ENCODE data around the gene DZANK1. TPM values are rescaled to one million over a fixed set of nuclear protein-coding genes. Genes with fewer than 3 reads are reported as not detected.

DZANK1 gene
- total and polyA plus RNA-seq, 9 of the 15 experiments (the other 6 are each of a cell fraction or from before 2014, with no cell fraction given) = 0.04 to 0.18 (median 0.11) TPM; not detected in 2

DNA sequence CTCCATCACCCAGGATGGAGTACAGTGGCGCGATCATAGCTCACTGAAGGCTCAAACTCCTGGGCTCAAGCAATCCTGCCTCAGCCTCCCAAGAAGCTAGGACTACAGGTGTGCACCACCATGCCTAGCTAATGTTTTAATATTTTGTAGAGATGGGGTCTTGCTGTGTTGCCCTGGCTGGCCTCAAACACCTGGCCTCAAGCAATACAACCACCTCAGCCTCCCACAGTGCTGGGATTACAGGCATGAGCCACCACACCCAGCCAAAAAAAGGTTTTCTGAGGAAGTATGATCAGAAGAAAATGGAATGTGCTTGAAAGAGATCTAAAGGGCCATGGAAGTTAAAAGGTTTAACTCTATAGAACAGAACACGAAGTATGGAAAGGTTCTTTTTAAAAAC, 21.5 kb upstream of the DZANK1 start:
- ChIA-PET POLR2A (interaction anchor here (0.6 to 0.7 kb wide), 2 partner anchors 8 to 13 kb away, joined by 3 read pairs; no protein-coding TSS in a partner anchor), CTCF (ENCODE audit: low intra/inter-chr PET ratio) (no interaction called here)
- in situ Hi-C loops (cut with MboI) = no loop called here
- no peaks in the 10 kb centered on the region for H3K79me2 ChIP-seq (ENCODE audit: control insufficient read depth, insufficient read depth, low read length)
- no peaks in the 10 kb centered on the region for H3K4me1 ChIP-seq (replicated peaks in 1 of 2; ENCODE audit: control insufficient read depth in 2 of 2, insufficient read depth in 2 of 2, low read length in 2 of 2)
- no peak for FAIRE-seq
- no peaks in the 10 kb centered on the region for H3K9me1 ChIP-seq (ENCODE audit: control insufficient read depth, insufficient read depth, low read length)
- H2AFZ ChIP-seq (ENCODE audit: low read depth, low read length) = no peak overlapping the region
- no peak overlapping the region for H3K4me2 ChIP-seq (ENCODE audit: insufficient read depth, low read length)
- H3K9me3 ChIP-seq (replicated peaks; ENCODE audit: control insufficient read depth, insufficient read depth, low read depth, low read length) = no peaks in the 10 kb centered on the region
- H4K20me1 ChIP-seq (replicated peaks; ENCODE audit: control insufficient read depth, insufficient read depth, low read length) = no peaks in the 10 kb centered on the region
- no peak for DNase-seq (ENCODE audit: extremely low read depth in 1 of 4, low spot score in 3 of 4)
- intact Hi-C loops (cut with micrococcal nuclease) = no loop called here
- peaks cover 11% of the 10 kb centered on the region; the same call in 1 of the 3 replicates for H3K36me3 ChIP-seq (ENCODE audit: control insufficient read depth, insufficient read depth, low read length)
- 40% methylated on average over 1 of the region's 3 CpGs for WGBS (ENCODE audit: insufficient coverage, low coverage, missing lambda C conversion rate)
- no TSS peak for BruUV-seq (replicated peaks)
- no peak overlapping the region for H3K9ac ChIP-seq (ENCODE audit: insufficient read depth in 1 of 2, low read depth in 2 of 2, low read length in 2 of 2)
- no peak overlapping the region for H3K27ac ChIP-seq (ENCODE audit: extremely low read depth, low read depth, low read length)
- no peak overlapping the region for H3K4me3 ChIP-seq
- H3K27me3 ChIP-seq (ENCODE audit: control insufficient read depth in 2 of 2, insufficient read depth in 2 of 2, low read length in 2 of 2) = no peaks in the 10 kb centered on the region
- TF ChIP-seq ZNF584 (CRISPR knock-in tag; IDR thresholded peaks at IDR 0.05; ENCODE audit: low read depth) (no peak), HMG20B (CRISPR knock-in tag; IDR thresholded peaks at IDR 0.05) (no peak), ZBTB17 (CRISPR knock-in tag; IDR thresholded peaks at IDR 0.05) (no peak), ZNF121 (CRISPR knock-in tag; conservative IDR thresholded peaks at IDR 0.05) (0 out of 2 replicates have a peak, but pooled peaks have one; percentile 11)
- ATAC-seq = no peak

GRCh38 chr20:18481596-18481995, 14.8 kb upstream of the DZANK1 start:
- Histone ChIP-seq H3K9me1 (ENCODE audit: control insufficient read depth, insufficient read depth, low read length) (no peaks in the 10 kb centered on the region), H3K4me1 (replicated peaks in 1 of 2; ENCODE audit: control insufficient read depth in 2 of 2, insufficient read depth in 2 of 2, low read length in 2 of 2) (no peaks in the 10 kb centered on the region), H3K79me2 (ENCODE audit: control insufficient read depth, insufficient read depth, low read length) (no peaks in the 10 kb centered on the region), H3K4me2 (ENCODE audit: insufficient read depth, low read length) (no peak overlapping the region), H3K9ac (ENCODE audit: insufficient read depth in 1 of 2, low read depth in 2 of 2, low read length in 2 of 2) (no peak overlapping the region), H3K27ac (ENCODE audit: extremely low read depth, low read depth, low read length) (no peak overlapping the region), H3K27me3 (ENCODE audit: control insufficient read depth in 2 of 2, insufficient read depth in 2 of 2, low read length in 2 of 2) (no peaks in the 10 kb centered on the region), H4K20me1 (replicated peaks; ENCODE audit: control insufficient read depth, insufficient read depth, low read length) (no peaks in the 10 kb centered on the region), H3K4me3 (no peak overlapping the region), H3K36me3 (ENCODE audit: control insufficient read depth, insufficient read depth, low read length) (peaks cover 45% of the 10 kb centered on the region; the same call in 2 of the 3 replicates), H2AFZ (ENCODE audit: low read depth, low read length) (no peak overlapping the region), H3K9me3 (replicated peaks; ENCODE audit: control insufficient read depth, insufficient read depth, low read depth, low read length) (no peaks in the 10 kb centered on the region)
- POLR2A ChIA-PET = no interaction called here
- ATAC-seq (no peak), FAIRE-seq (no peak), DNase-seq (ENCODE audit: extremely low read depth in 1 of 4, low spot score in 3 of 4) (no peak)
- intact Hi-C loops (cut with micrococcal nuclease) = no loop called here
- WGBS (ENCODE audit: insufficient coverage, low coverage, missing lambda C conversion rate) = 75% methylated on average over 4 of the region's 4 CpGs
- TF ChIP-seq TAF9B (IDR thresholded peaks at IDR 0.05; ENCODE audit: partially characterized antibody) = no peak
- no peak for TF ChIP-seq PHF20 (IDR thresholded peaks at IDR 0.05; ENCODE audit: partially characterized antibody)
- TF ChIP-seq CREB3L1 (IDR thresholded peaks at IDR 0.05; ENCODE audit: borderline replicate concordance, low read depth) = no peak
- TF ChIP-seq ZNF780A (CRISPR knock-in tag; IDR thresholded peaks at IDR 0.05) = no peak
- no peak for TF ChIP-seq ZNF134 (CRISPR knock-in tag; conservative IDR thresholded peaks at IDR 0.05)
- TF ChIP-seq ZNF212 (CRISPR knock-in tag; IDR thresholded peaks at IDR 0.05) = no peak
- TF ChIP-seq SAFB2 (IDR thresholded peaks at IDR 0.05; ENCODE audit: borderline replicate concordance, low read depth, low read length, severe bottlenecking) = no peak
- TF ChIP-seq ATF1 (CRISPR knock-in tag; IDR thresholded peaks at IDR 0.05) = no peak
- no peak for TF ChIP-seq ATF1 (tag; IDR thresholded peaks at IDR 0.05)
- TF ChIP-seq NCOR1 (IDR thresholded peaks at IDR 0.05) = no peak
- in situ Hi-C loops (cut with MboI) = no loop called here
- no TSS peak for BruUV-seq (replicated peaks)
- CTCF ChIA-PET (ENCODE audit: low intra/inter-chr PET ratio) = no interaction called here
